ENCODE data around the gene NR2F1.

The NR2F1 gene

DNA sequence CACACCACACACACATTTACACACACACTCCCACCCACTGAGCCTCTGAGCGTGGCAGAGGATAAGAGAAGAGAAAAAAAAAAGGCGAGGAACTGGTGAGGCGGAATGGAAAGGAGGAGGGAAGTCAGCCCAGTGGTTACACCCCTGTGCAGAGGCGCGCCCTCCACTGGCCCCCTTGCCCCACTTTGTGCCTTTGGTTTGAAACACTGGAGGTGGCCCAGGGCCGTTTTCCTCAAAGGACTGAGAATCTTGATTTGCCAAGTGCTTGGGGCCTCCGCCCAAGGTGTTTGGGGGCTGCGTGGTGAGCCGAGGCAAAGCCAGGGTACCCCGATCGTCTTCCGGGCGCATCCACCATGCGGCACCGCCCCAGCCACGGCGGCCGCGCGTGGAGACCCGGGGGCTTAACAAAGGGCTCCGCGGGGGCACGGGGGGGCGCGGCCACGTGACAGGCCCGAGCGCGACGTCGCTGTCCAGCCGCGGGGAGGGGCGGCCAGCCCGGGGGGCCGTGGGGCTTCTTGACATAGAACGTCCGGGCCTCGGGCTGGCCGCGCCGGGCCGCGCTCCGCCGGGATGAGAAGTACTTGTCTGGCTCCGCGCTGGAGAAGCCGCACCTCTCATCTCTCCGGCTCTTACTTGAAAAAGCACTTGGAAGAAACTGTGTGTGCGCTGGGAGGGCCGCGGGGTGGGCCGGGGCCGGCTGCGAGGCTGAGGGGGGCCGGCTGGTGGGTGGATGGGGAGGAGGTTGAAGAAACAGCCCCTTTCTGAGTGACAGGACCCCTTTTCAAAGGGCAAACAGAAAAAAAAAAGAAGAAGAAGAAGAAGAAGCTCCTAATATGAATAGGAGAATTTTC is 21.0 kb downstream of the NR2F1 start:
- in situ Hi-C loops (cut with MboI; ENCODE audit: low sequenced_read_pairs): no loop called here

DNA sequence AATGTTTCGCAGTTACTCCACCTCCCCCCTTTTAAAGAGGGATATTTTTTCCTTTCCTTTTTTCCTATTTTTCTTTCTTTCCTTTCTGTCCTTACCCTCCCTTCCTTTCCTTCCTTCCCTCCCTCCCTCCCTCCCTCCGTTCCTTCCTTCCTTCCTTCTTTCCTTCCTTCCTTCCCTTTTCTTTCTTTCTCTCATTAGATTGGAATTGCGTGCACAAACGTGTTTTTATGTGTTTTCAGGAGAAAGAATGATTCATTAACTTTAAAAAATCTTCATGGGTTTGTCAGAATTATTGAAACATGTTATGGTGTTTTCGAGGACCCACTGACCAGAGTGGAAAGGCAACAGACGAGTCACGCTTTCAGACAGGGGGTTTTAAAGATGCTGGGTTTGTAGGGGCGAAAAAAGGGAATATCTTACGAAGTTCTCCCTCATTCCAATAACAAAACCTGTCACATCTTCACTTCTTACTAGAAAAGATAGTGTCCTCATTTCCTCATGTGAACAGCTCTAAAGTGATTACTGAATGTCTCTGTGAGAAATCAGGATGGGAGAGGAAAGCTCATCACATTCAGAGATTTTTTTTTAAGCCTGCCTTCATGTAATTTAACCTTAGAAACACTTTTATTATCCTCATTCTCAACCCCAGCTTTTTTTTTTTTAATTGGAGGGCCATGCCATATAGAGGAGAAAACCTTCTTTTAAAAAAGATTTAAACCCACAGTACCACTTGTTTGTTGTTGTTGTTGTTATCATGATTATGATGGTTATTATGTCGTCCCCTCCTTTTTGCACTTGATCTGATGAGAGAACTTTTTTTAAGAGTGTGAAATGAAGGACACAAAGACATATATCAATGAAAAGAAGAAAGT is 21.9 kb downstream of the NR2F1 start:
- in situ Hi-C loops (cut with MboI; ENCODE audit: low sequenced_read_pairs): no loop called here

DNA sequence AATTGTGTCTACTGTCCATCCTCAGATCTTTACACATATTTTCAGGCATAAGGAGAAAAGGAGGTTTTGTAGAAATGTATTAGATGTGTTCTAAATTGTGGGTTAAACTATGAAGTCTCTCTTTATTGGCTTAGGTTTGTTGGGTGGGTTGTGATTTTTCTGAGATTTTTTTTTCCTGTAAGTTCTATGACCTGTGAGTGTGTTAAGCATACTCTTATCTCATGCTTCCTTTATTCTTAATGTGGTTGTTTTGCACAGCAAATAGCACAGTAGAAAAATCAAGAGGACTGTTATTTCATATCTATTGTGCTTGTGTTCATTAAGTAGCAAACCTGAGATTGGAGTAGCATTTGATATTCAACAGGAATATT is 23.3 kb downstream of the NR2F1 start:
- in situ Hi-C loops (cut with MboI; ENCODE audit: low sequenced_read_pairs): no loop called here

DNA sequence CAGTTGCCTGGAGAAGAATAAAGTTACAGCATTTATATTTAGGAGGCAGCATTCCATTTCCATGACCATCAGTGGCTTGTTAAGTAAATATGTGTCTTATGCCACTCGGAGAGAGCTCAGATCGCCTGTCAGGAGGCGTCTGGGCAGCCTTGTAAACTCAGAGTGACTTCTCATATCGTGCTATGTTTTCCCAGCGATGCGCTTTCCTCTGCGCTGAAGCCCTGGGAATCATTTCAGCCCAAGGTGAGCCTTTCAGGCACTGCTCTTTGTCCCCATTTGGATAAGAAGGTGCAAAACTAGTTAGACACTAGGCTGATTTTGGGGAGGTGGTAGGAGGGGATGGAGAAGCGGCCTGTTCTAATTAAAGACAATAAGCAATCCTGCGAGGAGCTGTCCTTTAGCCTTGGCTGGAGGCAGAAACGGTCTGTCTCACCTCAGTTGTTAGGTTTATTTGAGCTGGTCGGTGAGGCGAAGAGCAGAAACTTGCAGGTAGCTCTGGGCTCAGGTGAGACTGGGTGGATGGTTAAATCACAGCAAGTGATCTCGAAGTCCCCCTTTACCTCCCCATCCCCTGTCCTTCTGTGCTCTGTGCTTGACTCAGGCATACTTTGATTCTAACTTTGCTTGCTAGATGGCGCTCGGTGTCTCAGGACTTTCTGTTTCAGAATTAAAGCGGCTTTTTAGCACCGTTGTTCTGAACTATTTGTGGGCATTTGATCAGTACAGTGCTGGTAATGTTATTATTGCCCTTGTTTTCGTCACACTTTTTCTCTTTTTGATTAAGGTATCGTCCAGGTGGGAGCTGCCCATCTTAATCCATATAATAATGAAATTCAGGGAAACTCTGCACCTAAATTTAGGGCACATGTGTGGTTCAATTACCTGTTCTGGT is 24.6 kb downstream of the NR2F1 start:
- in situ Hi-C loops (cut with MboI; ENCODE audit: low sequenced_read_pairs): no loop called here

DNA sequence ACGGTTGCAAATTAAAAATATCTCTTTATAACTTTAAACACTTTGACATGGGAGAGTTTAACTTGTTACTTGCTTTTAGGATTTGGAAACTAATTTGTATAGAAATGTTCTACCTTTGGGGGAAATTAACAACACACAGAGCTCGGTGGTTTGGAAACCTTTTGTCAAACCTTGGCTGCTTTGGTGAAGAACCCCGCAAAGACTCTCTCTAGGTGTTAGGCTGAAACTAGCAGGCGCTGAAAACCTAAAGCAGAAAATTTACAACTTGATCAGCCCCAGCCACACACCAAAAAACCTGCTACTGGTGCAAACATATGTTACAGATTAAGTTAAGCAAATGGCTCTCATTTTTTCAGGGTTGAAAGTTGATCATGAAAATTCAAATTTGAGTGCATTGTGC is 25.8 kb downstream of the NR2F1 start:
- in situ Hi-C loops (cut with MboI; ENCODE audit: low sequenced_read_pairs): no loop called here

DNA sequence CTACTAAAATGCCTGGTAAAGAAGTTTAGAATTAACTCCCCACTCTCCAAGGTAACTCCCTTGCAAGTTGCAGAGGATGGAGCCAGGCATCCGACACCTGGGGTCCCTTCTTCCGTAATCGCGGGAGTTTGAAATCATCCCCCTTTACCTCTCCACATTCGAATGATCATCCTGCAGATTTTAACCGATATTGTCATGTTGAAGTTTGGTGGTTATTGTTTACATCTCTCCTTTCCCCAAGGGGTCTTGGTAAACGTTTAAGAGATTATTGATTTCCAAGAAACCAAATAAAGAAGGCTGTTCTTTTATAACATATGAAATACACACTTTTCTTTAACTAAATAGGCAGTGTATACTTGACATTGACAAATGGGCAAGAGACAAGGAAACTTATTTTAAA is 26.7 kb downstream of the NR2F1 start:
- in situ Hi-C loops (cut with MboI; ENCODE audit: low sequenced_read_pairs): no loop called here

DNA sequence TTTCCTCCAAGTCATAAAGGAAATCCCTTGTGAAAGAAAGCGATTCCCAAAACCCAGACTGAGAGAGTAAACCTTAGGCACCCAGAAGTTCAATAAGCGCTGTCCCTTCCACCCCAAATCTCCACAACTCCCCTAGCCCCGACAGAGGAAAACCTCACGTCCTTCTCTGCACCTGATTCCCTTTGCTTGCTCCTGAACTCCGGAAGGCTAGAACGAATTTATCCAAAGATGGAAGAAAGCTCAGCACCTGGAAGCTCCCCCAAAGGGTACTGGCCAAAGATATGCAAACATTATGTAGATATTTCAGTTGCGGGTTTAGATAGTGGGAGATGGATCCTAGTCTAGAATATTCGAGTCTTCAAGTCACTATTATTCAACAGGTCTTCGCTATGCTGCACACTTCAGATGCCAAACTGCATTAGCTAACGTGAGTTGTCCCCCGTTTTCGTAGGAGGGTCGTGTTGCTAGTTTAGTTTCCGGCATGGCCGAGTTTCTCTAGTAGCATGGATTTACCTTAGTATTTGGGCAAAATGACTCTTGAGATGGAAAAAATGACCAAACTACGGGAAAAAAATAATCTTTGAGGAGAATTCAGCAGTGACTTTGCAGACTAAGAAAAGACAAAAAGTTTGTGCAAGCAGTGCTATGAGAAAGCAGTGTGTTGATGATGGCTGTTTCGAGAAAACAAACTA is 27.7 kb downstream of the NR2F1 start:
- in situ Hi-C loops (cut with MboI; ENCODE audit: low sequenced_read_pairs): no loop called here

DNA sequence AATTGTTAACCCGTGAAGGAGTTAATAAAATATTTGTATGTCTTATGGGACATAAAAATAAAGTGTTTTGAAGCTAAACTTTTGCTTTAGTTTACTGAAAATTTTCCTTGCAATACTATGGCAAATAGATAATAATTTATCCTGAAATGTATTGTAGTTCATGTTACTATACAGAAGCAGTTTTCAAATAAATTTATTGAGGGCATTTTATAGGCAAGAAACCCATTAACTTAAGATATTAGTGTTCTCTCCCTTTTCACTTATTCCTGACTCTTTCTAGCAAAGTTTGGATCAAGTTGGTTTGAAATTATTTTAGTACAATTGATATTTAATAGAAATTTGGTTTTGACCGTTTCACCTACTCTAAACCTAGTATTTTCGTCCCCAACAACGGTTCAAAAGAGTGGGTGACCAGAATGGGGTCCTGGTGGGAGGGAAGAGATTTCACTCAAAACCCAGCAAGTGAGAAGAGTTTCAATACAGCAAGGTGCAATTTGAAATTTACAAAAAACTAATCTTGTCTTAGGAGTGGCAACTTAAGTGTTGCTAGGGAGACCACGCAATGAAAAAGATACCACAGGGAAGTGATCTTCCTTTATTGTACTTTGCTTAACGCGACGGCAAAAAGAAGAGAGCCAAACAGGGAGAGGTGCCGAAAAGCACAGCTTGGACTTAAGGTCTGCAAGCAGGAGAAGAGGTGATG is 28.4 kb downstream of the NR2F1 start:
- in situ Hi-C loops (cut with MboI; ENCODE audit: low sequenced_read_pairs): no loop called here

DNA sequence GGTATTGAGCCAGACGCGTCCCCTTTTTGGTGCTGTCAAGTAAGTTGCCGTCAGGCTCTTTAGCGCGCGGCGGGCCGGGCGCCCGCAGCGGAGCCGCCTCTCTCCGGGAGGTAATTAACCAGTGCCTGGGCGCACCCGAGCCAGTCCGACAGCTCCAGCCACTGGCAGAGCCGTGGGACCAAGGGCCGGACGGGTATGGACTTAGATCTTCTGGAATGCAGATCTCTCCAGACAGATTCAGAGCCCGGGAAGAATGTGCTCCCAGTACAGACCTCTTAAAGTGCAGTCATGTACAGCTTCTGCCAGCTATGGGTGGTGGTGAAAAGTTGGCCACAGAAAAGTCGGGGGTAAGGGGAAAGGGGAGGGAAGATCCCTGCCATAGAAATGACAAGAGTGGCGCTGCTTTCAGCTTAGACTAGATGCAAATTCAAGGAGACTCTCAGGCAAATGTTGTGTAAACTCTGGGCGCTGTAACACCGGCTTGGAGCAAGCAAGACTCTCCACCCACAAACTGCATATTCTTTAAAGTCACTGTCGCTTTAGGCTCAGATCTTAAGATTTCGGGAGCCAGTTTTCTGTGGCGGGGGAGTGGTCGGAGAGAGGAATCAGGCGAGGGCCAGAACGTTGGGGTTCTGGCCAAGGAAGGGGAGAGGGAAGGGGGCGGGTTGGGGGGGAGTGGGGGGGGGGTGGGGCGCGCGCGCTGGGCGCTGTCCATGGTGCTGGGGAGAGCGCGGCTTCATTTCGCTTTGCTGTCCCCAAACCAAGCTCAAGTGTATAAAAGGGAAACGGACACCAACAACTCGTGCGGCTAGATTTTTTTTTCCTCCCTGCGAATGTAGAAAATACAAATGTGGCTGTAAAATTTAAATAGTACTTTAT is 29.2 kb downstream of the NR2F1 start:
- in situ Hi-C loops (cut with MboI; ENCODE audit: low sequenced_read_pairs): no loop called here

DNA sequence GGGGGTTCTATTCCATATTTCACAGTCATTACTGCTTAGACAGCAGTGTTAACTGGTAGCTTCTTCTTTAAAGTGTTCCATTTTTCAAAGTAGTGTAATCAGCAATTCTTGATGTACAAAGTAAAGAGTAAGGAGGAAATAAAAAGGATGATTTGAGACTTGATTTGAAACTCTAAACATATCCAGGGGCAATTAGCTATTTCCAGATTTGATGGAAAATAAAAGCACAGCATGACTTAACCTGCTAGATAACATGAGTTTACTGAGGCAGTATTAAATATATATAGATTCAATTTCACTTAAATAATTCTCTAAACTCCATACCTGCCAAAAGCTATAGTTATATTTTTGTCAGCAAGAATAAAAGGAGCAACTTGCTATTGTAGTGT is 29.8 kb downstream of the NR2F1 start:
- in situ Hi-C loops (cut with MboI; ENCODE audit: low sequenced_read_pairs): no loop called here

DNA sequence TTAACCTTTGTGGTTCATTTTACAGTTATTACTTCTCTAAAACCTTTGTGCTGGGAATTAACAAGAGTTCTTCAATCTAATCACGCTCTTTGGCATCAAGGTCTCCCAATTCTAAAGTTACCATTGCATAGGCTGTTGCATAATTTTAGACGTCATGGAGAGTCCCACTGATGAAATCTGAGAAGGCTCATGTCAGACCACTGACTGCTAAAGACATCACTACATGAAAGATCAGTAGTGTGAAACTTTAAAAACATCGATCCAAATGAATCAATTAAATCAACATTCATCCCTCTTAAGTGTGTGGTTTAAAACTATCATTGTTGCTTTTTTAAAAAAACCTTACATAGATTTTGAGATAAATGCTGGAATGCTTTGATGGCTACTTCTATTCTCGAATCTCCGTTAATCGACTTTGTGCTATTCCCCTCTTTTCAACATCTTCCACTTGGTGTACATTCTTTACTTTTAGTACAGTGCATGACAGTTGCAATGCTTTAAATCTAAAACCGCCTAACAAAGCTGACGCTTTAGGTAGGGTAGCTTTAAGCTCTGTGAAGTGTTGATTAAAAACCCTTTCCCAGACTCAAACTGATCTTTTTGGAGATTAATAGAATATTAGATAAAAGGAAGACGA is 33.6 kb downstream of the NR2F1 start:
- in situ Hi-C loops (cut with MboI; ENCODE audit: low sequenced_read_pairs): no loop called here

DNA sequence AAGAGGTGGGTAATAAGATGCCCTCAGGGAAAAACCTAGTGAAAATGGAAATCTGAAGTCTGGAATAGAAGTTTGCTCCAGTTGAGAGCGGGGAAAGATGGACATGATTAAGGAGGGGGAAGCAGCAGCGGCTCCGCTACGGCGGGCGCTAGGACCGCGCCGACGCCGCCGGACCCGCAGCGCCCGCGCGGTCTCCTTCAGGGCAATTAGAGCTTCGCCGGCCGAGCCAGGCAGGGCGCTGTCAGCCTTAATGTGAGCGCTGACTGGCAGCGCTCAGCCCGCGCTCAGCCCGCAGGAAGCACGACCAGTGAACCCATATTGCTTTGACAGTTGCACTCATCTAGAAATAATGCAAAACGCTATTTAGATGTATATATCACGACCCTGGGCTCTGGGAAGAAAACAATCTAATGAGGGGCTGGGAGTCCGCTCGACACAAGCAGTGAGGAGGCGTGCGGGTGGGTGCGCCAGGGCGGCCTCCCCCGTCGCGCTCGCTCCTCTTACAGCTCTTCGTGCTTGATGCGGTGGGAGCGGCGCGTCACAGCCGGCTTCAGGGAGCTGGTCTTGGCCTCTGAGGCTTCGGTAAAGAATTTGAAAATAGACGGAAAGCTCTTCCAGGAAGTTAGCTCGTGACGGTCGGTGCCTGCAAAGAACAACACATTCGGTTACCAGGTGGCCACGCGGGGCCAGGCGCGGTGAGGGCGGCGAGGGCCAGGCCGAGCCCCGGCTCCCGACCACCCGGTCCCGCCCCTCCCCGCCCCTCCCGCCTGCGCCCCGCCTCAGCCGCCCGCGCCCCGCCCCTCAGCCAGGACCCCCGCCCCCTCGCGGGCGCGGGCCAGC is 37.7 kb downstream of the NR2F1 start:
- in situ Hi-C loops (cut with MboI; ENCODE audit: low sequenced_read_pairs): no loop called here

DNA sequence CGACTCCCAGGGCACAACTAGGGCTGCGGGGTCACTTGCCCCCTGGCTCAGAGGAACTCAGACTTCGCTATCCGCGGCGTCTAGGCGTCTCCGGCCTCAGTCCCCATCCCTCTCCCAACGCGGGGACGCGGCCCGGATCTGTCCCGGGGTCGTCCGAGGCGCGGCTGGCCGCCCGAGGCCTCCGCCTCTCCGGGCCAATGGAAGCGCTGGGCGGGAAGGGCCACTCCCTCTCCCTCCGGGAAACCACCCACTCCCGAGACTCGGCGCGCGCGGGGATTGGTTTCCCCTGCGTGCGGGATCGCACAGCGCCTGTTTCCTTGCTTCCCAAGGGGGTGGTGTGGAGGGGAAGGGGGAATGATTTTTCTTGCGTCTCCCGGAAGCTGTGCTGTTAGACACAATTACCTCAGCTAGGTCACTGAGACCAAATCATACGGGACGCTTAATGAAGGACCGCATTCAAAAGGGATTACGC is 38.3 kb downstream of the NR2F1 start:
- in situ Hi-C loops (cut with MboI; ENCODE audit: low sequenced_read_pairs): no loop called here

DNA sequence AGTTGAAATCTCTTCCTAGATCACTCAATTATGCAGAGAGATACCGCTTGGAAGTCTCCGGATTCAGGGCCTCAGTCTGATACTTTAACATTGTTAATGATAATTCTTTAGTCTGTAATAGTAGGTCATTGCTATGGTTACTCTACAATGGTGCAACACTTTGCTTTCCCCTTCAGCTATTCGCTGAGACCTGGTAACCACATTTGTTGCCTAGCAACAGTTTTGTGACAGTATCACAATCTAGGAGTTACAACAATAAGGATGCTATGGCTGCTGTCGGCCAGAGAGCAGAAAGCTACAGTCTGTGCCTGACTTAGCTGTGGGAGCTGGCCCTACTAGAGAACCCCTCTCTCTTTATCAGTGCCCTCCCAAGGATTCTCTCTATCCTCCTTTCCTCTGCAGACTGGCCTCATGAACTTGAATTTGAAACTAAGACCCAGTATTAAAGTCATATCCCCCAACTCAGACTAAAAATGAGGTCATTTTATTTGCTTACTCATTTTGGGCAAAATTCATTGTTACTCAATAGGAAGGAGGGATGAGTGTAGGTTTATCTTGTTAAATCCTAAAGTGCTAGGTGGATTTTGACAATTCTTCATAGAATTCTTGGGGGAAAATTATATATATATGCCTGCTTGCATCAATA is 39.3 kb downstream of the NR2F1 start:
- in situ Hi-C loops (cut with MboI; ENCODE audit: low sequenced_read_pairs): no loop called here

DNA sequence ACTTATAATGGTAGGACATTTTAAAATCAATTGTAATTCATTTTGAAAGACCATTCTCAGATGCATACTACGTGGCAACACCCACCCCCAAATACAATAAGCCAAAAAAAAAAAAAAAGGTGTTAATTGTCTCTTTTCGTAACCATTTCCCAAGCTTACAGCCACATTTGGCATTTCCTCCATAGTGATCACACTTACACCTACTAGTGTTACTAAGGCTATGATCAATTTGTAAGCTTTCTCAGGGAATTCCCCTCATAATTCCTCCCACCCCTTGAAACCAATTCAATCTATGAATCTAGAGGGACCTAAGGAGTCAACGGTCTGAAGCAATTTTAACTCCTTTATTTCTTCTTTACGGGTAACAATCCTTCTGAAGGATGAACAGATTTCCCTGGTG is 40.1 kb downstream of the NR2F1 start:
- in situ Hi-C loops (cut with MboI; ENCODE audit: low sequenced_read_pairs): no loop called here

DNA sequence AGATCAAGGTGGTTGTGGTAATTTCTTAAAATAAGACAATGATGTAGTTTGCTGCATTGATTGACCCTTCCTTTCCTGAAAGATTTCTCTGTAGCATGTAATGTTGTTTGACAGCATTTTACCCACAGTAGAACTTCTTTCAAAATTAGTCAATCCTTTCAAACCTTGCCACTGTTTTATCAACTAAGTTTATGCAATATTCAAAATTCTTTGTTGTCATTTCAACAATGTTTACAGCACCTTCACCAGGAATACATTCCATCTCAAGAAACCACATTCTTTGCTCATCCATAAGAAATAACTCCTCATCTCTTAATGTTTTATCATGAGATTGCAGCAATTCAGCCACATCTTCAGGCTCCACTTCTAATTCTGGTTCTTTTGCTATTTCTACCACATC is 43.8 kb downstream of the NR2F1 start:
- in situ Hi-C loops (cut with MboI; ENCODE audit: low sequenced_read_pairs): no loop called here

DNA sequence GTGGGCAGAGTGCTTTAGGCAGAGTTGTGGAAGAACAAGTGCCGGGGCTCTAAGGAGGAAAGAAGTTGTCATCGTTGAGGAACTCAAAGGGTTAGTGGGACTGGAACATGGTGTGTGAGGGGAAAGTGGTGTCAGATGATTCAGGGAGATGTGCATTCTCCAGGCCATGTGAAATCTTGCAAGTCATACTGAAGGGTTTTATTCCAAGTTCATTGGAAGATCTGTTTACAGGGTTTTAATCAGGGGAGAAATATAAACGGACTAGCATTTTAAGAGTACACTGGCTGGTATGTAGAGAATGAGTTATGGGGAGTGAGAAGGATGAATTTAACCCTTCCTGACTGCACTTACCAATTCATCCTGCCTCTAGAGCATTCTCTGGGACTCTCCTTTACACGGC is 49.3 kb downstream of the NR2F1 start:
- in situ Hi-C loops (cut with MboI; ENCODE audit: low sequenced_read_pairs): no loop called here
